HG02943 (cell line): ENCODE data around the gene ALDH1L1.

Experiments used
- ATAC-seq: cut with Tn5 transposase; IDR thresholded peaks from one replicate; pipeline ENCODE4 v1.9.1; 2021; ENCODE audit warnings: mild to moderate bottlenecking, low read depth, moderate library complexity; ENCODE audit not compliant: unreplicated experiment

ALDH1L1 gene

GRCh38 chr3:126155819-126156218, 24.6 kb downstream of the ALDH1L1 start:
- no peak for ATAC-seq

- ATAC-seq, result no peak
These were observed 25.1 kb downstream of the ALDH1L1 start for GRCh38 chr3:126155280-126155640.

- no peak for ATAC-seq
These were observed 25.8 kb downstream of the ALDH1L1 start for GRCh38 chr3:126154391-126155279.

- no peak for ATAC-seq
These were observed 26.6 kb downstream of the ALDH1L1 start for GRCh38 chr3:126153695-126154360.

GRCh38 chr3:126152901-126153694, 27.3 kb downstream of the ALDH1L1 start:
- ATAC-seq, result no peak

- ATAC-seq, result no peak
These were observed 27.9 kb downstream of the ALDH1L1 start for GRCh38 chr3:126152458-126152857.

GRCh38 chr3:126151562-126152302, 28.7 kb downstream of the ALDH1L1 start:
- ATAC-seq, result no peak

- ATAC-seq, result no peak
These were observed 30.3 kb downstream of the ALDH1L1 start for GRCh38 chr3:126149960-126150515.

- no peak for ATAC-seq
These were observed 31.0 kb downstream of the ALDH1L1 start for GRCh38 chr3:126149256-126149902.

- no peak for ATAC-seq
These were observed 32.3 kb downstream of the ALDH1L1 start for GRCh38 chr3:126147932-126148683.

GRCh38 chr3:126147147-126147931, 33.0 kb downstream of the ALDH1L1 start:
- ATAC-seq, result no peak

GRCh38 chr3:126146525-126147146, 33.8 kb downstream of the ALDH1L1 start:
- ATAC-seq, result no peak

- no peak for ATAC-seq
These were observed 34.4 kb downstream of the ALDH1L1 start for GRCh38 chr3:126146034-126146433.

GRCh38 chr3:126142652-126143051, 37.7 kb downstream of the ALDH1L1 start:
- ATAC-seq, result no peak

- ATAC-seq, result no peak
These were observed 42.8 kb downstream of the ALDH1L1 start for GRCh38 chr3:126137490-126138130.

- no peak for ATAC-seq
These were observed 43.8 kb downstream of the ALDH1L1 start for GRCh38 chr3:126136428-126137220.
